ENCODE measurements around the gene NPAS1.

DNA sequence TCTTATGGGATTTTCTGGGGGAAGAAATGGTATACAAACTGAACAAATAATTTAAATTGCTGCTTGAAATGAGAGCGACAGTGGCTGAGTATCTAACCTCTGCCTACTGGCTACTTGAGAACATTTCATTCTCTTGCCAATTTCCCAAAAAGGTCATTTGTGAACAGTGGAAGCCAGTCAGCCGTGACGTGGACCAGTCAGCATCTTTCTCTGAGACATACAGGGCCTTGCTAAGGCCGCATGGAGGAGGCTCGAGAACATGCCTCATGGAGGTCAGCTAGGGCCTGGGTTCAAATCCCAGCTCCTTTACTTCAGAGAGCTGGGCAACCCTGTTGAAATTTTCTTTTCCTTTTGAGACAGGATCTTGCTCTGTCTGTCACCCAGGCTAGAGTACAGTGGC is 73.6 kb downstream of the NPAS1 start:
- TF ChIP-seq CTCF (IDR thresholded peaks at IDR 0.05 in 8 of 11, conservative IDR thresholded peaks at IDR 0.05 in 3 of 11) (no peak), POLR2A (IDR thresholded peaks at IDR 0.05) (no peak), POLR2AphosphoS5 (IDR thresholded peaks at IDR 0.05) (peak in 1 of 3 donors; percentile 10)
